SU-DHL-6 (cell line): ENCODE data around the gene HLTF.

Experiments used
- EZH2phosphoT487 ChIP-seq: fragments of 200-600 bp; sonication (generic), shearing (Covaris generic); conservative IDR thresholded peaks from 2 replicates; pipeline ENCODE4 v1.6.1; 2018; ENCODE audit warnings: mild to moderate bottlenecking, antibody characterized with exemption, low read length, moderate library complexity, mixed read lengths
- TF ChIP-seq, protein P1 (sequence below): fragments of 200-600 bp; sonication (generic); IDR thresholded peaks from one replicate; pipeline ENCODE4 v1.5.1; 2017; ENCODE audit warnings: antibody characterized with exemption, mild to moderate bottlenecking, low read length, moderate library complexity; ENCODE audit not compliant: insufficient read depth, poor library complexity, severe bottlenecking

DNA sequence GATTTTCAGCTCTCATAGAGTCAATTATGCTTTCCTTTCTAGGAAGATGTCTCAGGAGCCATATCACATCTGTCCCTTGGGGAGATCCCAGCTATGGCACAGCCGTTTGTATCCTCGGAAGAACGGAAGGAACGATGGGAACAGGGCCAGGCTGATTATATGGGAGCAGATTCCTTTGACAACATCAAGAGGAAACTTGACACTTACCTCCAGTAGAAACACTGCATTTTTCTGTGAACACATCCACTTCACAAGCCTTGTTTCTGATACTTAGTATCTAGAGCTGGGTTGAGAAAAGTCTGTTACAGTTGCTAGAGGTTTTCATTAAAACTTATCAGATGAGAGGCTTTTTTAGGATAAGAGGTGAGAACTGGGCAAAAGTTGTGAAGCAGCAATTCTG is 59.6 kb downstream of the HLTF start:
- no peak for TF ChIP-seq EZH2phosphoT487
- TF ChIP-seq, protein P1, sequence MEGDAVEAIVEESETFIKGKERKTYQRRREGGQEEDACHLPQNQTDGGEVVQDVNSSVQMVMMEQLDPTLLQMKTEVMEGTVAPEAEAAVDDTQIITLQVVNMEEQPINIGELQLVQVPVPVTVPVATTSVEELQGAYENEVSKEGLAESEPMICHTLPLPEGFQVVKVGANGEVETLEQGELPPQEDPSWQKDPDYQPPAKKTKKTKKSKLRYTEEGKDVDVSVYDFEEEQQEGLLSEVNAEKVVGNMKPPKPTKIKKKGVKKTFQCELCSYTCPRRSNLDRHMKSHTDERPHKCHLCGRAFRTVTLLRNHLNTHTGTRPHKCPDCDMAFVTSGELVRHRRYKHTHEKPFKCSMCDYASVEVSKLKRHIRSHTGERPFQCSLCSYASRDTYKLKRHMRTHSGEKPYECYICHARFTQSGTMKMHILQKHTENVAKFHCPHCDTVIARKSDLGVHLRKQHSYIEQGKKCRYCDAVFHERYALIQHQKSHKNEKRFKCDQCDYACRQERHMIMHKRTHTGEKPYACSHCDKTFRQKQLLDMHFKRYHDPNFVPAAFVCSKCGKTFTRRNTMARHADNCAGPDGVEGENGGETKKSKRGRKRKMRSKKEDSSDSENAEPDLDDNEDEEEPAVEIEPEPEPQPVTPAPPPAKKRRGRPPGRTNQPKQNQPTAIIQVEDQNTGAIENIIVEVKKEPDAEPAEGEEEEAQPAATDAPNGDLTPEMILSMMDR, result no peak
